Panc1 (cell line): ENCODE data around the gene COG7.

Experiments
- POLR2AphosphoS5 ChIP-seq: IDR thresholded peaks from 2 replicates; pipeline ENCODE4 v1.6.1; 2012; ENCODE audit warnings: mild to moderate bottlenecking, low read depth, low read length, moderate library complexity
- SIN3A ChIP-seq: IDR thresholded peaks from 2 replicates; pipeline ENCODE4 v1.6.1; 2012; ENCODE audit warnings: low read depth, mild to moderate bottlenecking, low read length, moderate library complexity, borderline replicate concordance; ENCODE audit not compliant: insufficient read depth
- TCF7L2 ChIP-seq: IDR thresholded peaks from 2 replicates; pipeline ENCODE4 v1.6.1; 2011; ENCODE audit warnings: mild to moderate bottlenecking, low read depth, low read length, inconsistent platforms
- TF ChIP-seq, protein P1 (sequence below): fragments of 450-650 bp; IDR thresholded peaks from 2 replicates; pipeline ENCODE4 v1.5.1; 2017; ENCODE audit warnings: mild to moderate bottlenecking
- TF ChIP-seq, protein P2 (sequence below), 2 experiments: IDR thresholded peaks; 2 replicates each; pipeline ENCODE4 v1.6.1; 2011 to 2012; ENCODE audit warnings: low read depth in 2 of 2, control low read depth in 1 of 2, low read length in 1 of 2, mild to moderate bottlenecking in 1 of 2, moderate library complexity in 1 of 2; ENCODE audit not compliant: insufficient read depth in 1 of 2

DNA sequence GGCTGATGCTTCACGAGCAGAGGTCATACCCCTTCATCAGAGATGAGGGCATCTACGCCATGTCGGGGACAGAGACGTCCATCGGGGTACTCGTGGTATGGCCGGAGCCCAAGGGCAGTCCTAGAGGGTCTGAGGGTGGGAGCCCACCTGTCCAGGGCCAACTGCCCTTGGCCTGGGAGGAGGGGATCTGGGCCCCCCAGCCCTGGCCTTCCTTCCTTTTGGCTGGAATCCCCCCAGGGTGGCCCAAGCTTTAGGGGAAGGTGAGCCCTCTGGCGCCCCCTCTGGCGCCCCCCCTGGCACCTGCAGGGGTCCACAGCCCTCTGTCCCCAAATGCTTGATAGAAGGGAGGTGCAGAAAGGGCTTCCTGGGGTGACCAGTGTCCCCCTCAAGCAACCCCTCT is 81.6 kb downstream of the COG7 start:
- TF ChIP-seq, protein P1, sequence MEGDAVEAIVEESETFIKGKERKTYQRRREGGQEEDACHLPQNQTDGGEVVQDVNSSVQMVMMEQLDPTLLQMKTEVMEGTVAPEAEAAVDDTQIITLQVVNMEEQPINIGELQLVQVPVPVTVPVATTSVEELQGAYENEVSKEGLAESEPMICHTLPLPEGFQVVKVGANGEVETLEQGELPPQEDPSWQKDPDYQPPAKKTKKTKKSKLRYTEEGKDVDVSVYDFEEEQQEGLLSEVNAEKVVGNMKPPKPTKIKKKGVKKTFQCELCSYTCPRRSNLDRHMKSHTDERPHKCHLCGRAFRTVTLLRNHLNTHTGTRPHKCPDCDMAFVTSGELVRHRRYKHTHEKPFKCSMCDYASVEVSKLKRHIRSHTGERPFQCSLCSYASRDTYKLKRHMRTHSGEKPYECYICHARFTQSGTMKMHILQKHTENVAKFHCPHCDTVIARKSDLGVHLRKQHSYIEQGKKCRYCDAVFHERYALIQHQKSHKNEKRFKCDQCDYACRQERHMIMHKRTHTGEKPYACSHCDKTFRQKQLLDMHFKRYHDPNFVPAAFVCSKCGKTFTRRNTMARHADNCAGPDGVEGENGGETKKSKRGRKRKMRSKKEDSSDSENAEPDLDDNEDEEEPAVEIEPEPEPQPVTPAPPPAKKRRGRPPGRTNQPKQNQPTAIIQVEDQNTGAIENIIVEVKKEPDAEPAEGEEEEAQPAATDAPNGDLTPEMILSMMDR: no peak
- TF ChIP-seq TCF7L2 (no peak), POLR2AphosphoS5 (no peak), SIN3A (no peak)
- TF ChIP-seq, protein P2, sequence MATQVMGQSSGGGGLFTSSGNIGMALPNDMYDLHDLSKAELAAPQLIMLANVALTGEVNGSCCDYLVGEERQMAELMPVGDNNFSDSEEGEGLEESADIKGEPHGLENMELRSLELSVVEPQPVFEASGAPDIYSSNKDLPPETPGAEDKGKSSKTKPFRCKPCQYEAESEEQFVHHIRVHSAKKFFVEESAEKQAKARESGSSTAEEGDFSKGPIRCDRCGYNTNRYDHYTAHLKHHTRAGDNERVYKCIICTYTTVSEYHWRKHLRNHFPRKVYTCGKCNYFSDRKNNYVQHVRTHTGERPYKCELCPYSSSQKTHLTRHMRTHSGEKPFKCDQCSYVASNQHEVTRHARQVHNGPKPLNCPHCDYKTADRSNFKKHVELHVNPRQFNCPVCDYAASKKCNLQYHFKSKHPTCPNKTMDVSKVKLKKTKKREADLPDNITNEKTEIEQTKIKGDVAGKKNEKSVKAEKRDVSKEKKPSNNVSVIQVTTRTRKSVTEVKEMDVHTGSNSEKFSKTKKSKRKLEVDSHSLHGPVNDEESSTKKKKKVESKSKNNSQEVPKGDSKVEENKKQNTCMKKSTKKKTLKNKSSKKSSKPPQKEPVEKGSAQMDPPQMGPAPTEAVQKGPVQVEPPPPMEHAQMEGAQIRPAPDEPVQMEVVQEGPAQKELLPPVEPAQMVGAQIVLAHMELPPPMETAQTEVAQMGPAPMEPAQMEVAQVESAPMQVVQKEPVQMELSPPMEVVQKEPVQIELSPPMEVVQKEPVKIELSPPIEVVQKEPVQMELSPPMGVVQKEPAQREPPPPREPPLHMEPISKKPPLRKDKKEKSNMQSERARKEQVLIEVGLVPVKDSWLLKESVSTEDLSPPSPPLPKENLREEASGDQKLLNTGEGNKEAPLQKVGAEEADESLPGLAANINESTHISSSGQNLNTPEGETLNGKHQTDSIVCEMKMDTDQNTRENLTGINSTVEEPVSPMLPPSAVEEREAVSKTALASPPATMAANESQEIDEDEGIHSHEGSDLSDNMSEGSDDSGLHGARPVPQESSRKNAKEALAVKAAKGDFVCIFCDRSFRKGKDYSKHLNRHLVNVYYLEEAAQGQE (IDR thresholded peaks at IDR 0.05; ENCODE audit: insufficient read depth in 1 of 2, low read depth in 2 of 2, low read length in 1 of 2): no peak
